ENCODE measurements around the gene TARS1.
"Not testable (repeated sequence)": the region's sequence is repeated elsewhere in the genome, so short reads cannot be mapped to it uniquely, and the experiment has no call there.

Gene TARS1

DNA sequence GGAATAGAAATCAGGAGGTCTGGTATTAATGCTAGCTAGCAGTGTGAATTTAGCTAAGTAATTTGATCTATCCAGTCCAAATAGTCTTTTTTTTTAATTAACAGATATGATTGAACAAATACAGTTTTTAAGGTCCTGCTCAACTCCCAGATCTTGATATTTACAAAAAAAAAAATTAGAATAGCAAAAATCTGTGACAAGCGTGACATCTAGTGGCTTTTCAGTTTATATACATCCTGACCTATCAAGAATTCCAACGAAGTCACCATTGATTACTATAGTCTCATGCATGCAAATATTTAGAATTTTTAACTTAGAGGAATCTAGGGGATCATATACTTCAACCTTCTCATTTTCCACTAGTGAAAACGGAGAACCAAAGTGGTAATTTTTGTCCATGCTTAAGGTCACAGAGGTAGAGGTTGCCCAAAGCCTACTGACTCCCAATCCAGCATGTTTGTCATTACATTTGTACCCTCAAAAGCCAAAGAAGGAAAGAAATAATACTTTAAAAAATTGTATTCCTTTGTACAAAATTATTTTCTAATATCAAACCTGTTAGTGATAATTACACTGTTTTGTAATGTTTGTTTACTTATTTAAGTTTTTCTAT, 17.6 kb upstream of the TARS1 start:
- no peak for TF ChIP-seq ZNF274 (IDR thresholded peaks at IDR 0.05; ENCODE audit: low read depth, low read length)

DNA sequence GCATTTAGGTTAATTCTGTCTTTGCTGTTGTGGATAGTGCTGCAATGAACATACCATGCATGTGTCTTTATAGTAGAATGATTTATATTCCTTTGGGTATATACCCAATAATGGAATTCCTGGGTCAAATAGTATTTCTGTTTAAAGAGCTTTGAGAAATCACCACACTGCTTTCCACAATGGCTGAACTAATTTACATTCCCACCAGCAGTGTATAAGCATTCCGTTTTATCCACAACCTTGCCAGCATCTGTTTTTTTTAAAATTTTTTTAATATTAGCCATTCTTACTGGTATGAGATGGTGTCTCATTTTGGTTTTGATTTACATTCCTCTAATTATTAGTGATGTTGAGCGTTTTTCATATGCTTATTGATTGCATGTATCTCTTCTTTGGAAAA, 15.5 kb upstream of the TARS1 start:
- no peak for TF ChIP-seq ZNF274 (IDR thresholded peaks at IDR 0.05; ENCODE audit: low read depth, low read length)
- no peak overlapping the region for H3K4me3 ChIP-seq (ENCODE audit: low read length)

More for the DNA sequence above, 17.6 kb upstream of the TARS1 start:
- no peak overlapping the region for H3K4me3 ChIP-seq (ENCODE audit: low read length)

DNA sequence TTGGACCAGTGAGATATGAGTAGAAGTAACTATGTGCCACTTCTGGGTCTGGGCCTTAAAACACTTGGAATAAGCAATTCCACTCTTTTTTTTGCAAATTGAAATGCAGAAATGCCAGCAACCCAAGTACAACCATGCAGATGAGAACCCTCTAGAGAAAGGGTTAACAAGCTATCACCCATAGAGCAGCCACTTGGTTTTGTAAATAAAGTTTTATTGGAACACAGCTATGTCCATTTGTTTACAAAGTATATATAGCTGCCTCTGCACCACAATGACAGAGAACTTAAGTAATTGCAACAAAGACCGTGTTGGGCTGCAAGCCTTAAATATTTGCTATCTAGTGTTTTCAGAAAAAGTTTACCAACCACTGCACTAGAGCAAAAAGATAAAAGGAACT, 9.8 kb upstream of the TARS1 start:
- no peak overlapping the region for H3K4me3 ChIP-seq (ENCODE audit: low read length)
- TF ChIP-seq ZNF274 (IDR thresholded peaks at IDR 0.05; ENCODE audit: low read depth, low read length): no peak

DNA sequence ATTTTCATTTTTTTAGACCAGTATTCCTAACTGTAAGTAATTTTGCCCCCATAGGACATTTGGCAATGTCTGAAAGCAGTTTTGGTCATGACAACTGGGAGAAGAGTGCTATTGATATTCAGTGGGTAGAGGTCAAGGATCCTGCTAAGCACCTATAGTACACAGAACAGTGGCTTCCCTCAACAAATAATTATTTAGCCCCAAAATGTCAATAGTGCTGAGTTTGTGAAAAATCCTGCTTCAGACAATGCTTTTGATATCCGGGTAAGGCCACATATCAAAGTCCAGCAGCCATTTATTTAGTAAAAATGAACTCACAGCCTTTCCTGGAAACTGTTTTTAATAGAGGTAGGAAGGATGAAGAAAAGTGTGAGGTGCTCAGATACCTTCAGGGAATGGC, 8.1 kb upstream of the TARS1 start:
- no peak overlapping the region for H3K4me3 ChIP-seq (ENCODE audit: low read length)
- no peak for TF ChIP-seq ZNF274 (IDR thresholded peaks at IDR 0.05; ENCODE audit: low read depth, low read length)

DNA sequence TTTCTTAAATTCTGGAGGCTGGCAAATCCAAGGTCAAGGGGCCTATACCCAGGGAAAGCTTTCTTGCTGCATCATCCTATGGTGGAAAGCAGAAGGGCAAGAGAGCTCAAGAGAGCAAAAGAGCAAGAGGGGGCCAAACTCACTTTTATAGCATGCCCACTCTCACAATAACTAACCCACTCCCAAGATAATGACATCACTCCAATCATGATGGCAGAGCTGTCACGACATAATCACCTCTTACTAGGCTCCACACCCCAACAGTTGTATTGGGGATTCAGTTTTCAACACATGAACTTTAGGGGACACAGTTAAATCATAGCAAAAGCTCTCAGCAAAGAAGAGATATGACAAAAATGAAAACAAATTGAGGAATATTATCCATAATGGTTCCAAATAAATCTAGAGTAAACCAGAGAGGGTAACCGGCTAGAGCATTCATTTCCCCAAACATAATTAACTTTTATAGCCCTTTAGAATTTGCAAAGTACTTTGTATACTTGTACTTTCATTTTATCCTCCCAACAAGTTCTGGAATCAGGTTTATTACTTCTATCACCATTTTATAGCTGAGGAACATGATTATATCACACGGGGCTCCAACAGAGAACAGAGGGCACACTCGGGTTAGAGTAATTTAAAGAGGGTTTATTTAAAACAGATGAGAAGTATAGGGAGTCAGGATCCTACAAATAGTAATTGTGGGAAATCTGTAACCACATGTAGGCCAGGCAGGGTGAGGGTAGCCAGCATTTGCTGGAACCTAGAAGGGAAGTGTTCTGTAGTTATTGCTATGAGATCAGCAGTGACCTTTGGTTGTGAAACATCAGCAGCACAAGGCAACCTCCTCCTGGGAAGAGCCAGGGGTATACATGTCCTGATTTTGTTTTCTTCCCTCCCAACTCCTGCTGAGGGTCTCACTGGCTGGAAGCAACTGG, 7.2 kb upstream of the TARS1 start:
- no peak for TF ChIP-seq ZNF274 (IDR thresholded peaks at IDR 0.05; ENCODE audit: low read depth, low read length)
- H3K4me3 ChIP-seq (ENCODE audit: low read length): no peak overlapping the region

DNA sequence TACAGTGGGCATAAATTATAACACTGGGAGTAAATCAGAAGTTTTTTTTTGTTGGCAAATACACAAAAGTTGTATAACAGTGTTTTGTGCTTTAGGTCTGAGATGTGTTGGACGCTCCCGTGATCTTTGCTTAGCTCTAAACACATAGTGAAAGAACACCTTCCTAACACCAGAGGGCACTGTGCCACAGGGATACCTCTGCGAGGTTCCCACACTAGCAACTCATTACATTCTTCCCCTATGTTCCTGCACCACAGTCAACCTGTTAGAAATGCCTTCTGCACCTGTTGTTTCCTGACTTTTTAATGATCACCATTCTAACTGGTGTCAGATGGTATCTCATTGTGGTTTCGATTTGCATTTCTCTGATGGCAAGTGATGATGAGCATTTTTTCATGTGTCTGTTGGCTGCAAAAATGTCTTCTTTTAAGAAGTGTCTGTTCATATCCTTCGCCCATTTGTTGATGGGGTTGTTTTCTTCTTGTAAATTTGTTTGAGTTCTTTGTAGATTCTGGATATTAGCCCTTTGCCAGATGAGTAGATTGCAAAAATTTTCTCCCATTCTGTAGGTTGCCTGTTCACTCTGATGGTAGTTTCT, 4.8 kb upstream of the TARS1 start:
- H3K4me3 ChIP-seq (ENCODE audit: low read length): not testable (repeated sequence)

DNA sequence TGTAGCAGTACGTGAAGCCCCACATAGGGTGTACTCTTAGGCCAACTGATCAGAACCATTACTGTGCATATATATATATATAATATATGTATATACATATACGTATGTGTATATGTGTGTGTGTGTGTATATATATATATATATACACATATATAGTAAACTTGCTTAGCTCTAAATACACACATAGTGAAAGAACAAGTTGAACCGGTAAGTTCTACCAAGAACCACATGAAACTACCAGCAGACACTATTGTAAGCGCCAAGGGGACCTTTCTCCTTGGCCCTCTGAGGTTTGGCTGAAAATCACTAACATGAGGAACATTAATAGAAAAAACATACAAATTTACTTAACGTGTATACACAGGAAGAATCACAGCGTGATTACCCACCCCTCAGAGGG, 1.8 kb upstream of the TARS1 start:
- no peak for TF ChIP-seq ZNF274 (IDR thresholded peaks at IDR 0.05; ENCODE audit: low read depth, low read length)
- peak overlapping the region; percentile 91 for H3K4me3 ChIP-seq (ENCODE audit: low read length)

DNA sequence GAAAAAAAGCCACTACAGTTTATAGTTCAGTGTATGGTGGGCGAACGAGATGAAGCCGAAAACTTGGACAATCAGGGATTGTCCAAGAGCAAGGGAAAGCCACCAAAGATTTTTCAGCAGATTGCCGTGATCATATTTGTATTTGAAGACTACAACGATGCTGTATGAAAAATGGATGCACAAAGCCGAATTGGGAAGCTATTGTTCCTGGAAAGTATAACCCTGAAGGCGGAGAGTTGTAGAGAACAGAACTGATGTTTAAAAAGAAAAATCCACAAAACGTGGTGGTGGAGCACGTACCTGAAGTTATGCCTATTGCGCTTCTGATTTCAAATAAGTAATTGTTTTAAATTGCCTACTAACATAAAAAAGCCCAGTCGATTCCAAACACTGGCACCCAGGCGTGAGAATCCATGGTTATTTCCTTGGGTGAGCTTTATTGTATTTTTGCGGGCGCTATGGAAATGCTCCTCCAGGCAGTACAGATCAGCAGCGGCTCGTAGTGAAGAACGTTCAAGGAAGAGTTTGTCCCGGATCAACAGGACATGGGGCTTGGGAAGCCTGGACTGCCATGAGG, 772 bp upstream of the TARS1 start:
- H3K4me3 ChIP-seq (ENCODE audit: low read length): peak overlapping the region; percentile 91
- no peak for TF ChIP-seq ZNF274 (IDR thresholded peaks at IDR 0.05; ENCODE audit: low read depth, low read length)

DNA sequence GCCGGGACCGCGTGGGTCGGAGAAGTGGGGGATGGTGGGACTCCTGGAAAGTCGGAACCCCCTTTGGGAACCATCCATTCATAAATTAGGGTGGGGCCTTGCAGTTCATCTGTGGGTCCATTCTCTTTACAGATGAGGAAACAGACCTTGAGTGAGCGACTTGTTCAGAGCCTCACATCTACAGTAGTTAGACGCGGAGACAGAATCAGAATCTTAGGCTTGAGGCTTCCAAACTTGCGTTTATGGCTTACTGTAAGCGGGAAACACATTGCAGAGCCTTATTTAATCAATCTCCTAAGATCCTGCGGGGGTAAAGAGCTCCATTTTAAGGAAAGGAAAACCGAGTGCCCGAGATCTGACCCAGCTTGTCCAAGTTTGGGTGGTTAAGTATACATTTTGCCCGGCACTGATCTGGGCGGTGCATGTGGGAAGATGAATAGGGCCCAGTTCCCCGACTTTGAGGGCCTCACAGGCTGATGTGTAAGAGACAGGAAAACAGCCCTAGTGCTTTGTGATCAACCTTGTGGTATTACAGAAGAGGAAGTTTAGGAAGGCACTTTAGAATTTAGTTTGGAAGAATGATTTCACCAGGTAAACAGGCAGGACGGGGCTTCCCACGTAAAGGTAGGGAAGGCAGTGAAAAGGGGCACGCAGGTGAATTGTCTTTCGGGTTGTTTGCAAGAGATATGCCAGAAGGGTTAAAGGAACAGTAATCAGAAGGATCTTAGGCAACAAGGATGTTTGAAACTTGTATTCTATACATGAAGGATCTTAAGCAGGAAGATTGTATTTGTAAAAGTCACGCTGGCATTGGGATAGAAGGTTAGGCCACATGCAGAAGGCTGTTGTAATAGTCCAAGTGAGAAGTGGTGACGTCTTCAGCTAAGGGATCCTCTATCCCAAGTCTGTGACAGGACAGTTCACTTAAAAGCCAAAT, 744 bp downstream of the TARS1 start:
- no peak for TF ChIP-seq ZNF274 (IDR thresholded peaks at IDR 0.05; ENCODE audit: low read depth, low read length)
- peak overlapping the region; percentile 99 for H3K4me3 ChIP-seq (ENCODE audit: low read length)

DNA sequence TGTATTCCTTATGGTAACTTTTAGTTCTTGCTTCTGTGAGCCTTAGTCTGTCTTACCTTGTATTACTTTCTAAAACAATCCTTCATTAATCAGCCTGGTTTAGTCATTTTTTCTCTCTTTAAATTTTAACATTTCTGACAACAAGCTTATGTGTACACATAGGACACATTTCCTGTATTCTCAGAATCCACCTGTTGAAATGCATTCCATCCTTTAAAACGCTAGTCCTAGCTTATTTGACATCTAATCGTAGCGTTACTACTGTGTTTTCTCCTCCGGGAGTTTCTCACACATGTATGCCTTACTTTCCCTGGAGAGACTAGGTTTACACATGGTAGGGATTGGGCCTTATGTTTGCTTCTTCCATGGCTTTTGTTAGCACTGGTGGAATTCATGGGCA, 3.8 kb downstream of the TARS1 start:
- TF ChIP-seq ZNF274 (IDR thresholded peaks at IDR 0.05; ENCODE audit: low read depth, low read length): no peak
- H3K4me3 ChIP-seq (ENCODE audit: low read length): no peak overlapping the region; the same call in 1 of the 2 replicates

DNA sequence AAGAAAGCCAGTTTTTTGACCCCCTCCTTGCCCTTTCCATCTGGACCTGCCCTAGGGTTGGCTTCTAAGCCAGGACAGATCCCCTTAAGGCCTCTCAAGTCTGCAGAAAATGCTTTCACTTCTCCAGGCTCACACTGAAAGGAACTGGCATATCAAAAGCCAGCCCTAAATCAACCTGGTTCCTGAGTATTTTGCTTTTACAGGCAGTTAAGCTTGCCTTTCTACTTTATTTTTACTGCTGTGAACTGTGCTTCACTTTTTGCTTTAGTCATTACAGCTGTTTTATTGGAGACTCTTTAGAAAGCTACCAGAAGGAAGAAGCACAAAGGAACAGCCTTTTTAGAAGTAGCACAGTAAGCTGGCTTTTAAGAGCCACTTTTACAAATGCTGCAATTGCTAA, 5.0 kb downstream of the TARS1 start:
- TF ChIP-seq ZNF274 (IDR thresholded peaks at IDR 0.05; ENCODE audit: low read depth, low read length): no peak
- no peak overlapping the region for H3K4me3 ChIP-seq (ENCODE audit: low read length)

DNA sequence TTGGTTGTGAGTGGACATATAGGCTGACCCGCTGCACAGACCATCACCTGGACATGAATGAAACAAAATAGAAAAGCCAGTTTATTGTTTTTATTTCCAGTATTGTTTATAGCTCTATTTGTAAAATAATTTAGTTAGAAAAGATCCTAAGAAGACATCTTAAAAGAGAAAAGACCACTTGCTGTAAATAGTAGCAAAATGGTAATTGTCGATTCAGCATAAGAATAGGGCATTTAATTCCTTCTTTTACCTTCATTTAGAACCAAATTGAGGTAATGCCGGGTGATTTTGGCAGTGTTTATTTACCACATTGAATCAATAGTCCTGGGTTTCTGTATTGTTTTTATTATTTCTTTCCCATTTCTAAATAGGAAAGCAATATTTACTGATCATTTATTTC, 7.4 kb downstream of the TARS1 start:
- no peak for TF ChIP-seq ZNF274 (IDR thresholded peaks at IDR 0.05; ENCODE audit: low read depth, low read length)
- H3K4me3 ChIP-seq (ENCODE audit: low read length): no peak overlapping the region

DNA sequence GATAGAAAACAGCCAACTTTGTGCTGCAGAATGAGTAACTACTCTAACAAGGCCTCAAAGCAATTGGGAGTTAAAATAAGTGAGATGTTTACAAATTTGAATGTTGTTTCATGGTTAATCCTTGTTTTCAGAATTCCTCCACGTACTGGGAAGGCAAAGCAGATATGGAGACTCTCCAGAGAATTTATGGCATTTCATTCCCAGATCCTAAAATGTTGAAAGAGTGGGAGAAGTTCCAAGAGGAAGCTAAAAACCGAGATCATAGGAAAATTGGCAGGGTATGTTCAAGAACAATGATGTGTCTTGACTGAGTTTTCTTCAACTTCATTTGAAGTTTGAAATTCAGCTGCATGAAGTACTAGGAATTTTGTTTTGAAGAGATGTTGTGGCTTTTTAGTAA, 16.4 kb downstream of the TARS1 start:
- no peak overlapping the region for H3K4me3 ChIP-seq (ENCODE audit: low read length)
- no peak for TF ChIP-seq ZNF274 (IDR thresholded peaks at IDR 0.05; ENCODE audit: low read depth, low read length)

DNA sequence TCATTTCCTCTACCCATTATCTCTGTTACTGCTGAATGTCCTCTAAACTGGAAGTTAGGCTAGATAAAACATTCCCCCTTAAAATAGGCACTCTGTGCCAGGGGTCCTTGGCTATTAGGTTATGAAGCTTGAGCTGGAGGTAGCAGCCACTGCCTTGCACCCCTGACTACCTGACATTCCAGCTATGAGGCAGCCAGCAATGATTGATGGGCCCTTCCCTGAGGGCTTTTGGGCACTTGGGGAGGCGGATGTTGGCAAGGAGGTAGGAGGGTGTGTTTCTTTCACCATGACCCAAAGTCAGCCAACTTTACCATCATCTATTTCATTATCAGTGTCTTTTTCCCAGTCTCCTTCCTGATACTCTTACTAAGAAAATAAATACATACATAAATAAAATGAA, 17.1 kb downstream of the TARS1 start:
- no peak overlapping the region for H3K4me3 ChIP-seq (ENCODE audit: low read length)
- no peak for TF ChIP-seq ZNF274 (IDR thresholded peaks at IDR 0.05; ENCODE audit: low read depth, low read length)
